OCI-LY7 (cell line): ENCODE measurements around the gene TWF2.

ENCODE experiments used
- EZH2phosphoT487 ChIP-seq: fragments of 200-600 bp; sonication (generic); IDR thresholded peaks from 2 replicates; pipeline ENCODE4 v1.6.1; 2018; ENCODE audit warnings: low read depth, borderline replicate concordance, mild to moderate bottlenecking, mixed run types, antibody characterized with exemption, low read length, moderate library complexity, mixed read lengths
- TF ChIP-seq, protein P1 (sequence below): fragments of 200-600 bp; sonication (generic); conservative IDR thresholded peaks from 2 replicates; pipeline ENCODE4 v1.5.1; 2014; ENCODE audit warnings: mild to moderate bottlenecking, antibody characterized with exemption, low read length, moderate library complexity, mixed read lengths

DNA sequence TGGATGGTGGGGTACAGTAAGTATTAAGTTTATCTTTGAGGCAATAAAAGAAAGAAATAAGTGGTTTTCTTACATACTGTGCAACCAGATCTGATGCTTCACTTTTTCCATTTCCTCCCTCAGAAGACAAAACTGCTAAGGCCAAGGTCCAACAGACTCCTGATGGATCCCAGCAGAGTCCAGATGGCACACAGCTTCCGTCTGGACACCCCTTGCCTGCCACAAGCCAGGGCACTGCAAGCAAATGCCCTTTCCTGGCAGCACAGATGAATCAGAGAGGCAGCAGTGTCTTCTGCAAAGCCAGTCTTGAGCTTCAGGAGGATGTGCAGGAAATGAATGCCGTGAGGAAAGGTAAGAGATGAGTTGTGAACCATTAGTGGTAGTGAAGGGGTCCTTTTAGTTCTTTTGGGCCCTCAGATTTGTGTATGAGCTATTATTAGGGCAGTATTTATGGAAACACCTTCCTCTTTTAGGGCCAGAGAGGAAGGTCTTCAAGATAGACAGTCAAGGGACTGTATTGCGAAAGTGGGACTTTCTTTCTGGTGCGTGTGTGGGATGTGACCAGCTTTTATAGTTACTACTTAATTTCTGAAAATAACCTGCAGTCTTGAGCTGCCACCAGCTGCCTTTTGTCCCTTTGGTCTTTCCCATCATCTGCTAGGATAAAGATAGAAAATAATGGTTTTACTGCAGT, 36.4 kb downstream of the TWF2 start:
- TF ChIP-seq, protein P1, sequence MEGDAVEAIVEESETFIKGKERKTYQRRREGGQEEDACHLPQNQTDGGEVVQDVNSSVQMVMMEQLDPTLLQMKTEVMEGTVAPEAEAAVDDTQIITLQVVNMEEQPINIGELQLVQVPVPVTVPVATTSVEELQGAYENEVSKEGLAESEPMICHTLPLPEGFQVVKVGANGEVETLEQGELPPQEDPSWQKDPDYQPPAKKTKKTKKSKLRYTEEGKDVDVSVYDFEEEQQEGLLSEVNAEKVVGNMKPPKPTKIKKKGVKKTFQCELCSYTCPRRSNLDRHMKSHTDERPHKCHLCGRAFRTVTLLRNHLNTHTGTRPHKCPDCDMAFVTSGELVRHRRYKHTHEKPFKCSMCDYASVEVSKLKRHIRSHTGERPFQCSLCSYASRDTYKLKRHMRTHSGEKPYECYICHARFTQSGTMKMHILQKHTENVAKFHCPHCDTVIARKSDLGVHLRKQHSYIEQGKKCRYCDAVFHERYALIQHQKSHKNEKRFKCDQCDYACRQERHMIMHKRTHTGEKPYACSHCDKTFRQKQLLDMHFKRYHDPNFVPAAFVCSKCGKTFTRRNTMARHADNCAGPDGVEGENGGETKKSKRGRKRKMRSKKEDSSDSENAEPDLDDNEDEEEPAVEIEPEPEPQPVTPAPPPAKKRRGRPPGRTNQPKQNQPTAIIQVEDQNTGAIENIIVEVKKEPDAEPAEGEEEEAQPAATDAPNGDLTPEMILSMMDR, result no peak
- TF ChIP-seq EZH2phosphoT487, result no peak
